ENCODE results near the gene HPD. TPM values are rescaled to one million over a fixed set of nuclear protein-coding genes. Genes with fewer than 3 reads are reported as not detected.
A peak's percentile ranks its signal among the peaks of the same experiment; 100 is the strongest.

HPD gene
- total RNA-seq, 1 donor from 2014 or later, result 2.5 TPM

GRCh38 chr12:121811434-121812319, 47.0 kb downstream of the HPD start:
- intact Hi-C loops (cut with DNase I), result no loop called here
- DNase-seq (peak; percentile 83), ATAC-seq (peak; percentile 94 to 95)
- Histone ChIP-seq H3K9me3 (no peaks in the 10 kb centered on the region), H3K27ac (peak overlapping the region; percentile 65), H3K36me3 (peaks cover 69% of the 10 kb centered on the region), H3K4me3 (peak overlapping the region; percentile 74), H3K27me3 (ENCODE audit: low read depth) (no peaks in the 10 kb centered on the region), H3K4me1 (peaks cover 47% of the 10 kb centered on the region)
- TF ChIP-seq CTCF (IDR thresholded peaks at IDR 0.05), result peak; percentile 99

GRCh38 chr12:121810833-121811433, 47.7 kb downstream of the HPD start:
- ATAC-seq (no peak), DNase-seq (no peak)
- Histone ChIP-seq H3K4me3 (peak overlapping the region; percentile 74), H3K4me1 (peaks cover 55% of the 10 kb centered on the region), H3K36me3 (peaks cover 63% of the 10 kb centered on the region), H3K27ac (peak overlapping the region; percentile 65), H3K9me3 (no peaks in the 10 kb centered on the region), H3K27me3 (ENCODE audit: low read depth) (no peaks in the 10 kb centered on the region)
- TF ChIP-seq CTCF (IDR thresholded peaks at IDR 0.05), result no peak
- intact Hi-C loops (cut with DNase I), result no loop called here

- Histone ChIP-seq H3K36me3 (peaks cover 57% of the 10 kb centered on the region), H3K27ac (no peak overlapping the region), H3K4me3 (no peak overlapping the region), H3K9me3 (no peaks in the 10 kb centered on the region), H3K4me1 (peaks cover 61% of the 10 kb centered on the region), H3K27me3 (ENCODE audit: low read depth) (no peaks in the 10 kb centered on the region)
- ATAC-seq, result no peak
- DNase-seq, result no peak
- no peak for TF ChIP-seq CTCF (IDR thresholded peaks at IDR 0.05)
- intact Hi-C loops (cut with DNase I), result no loop called here
Measured at GRCh38 chr12:121810234-121810817, 48.3 kb downstream of the HPD start.

GRCh38 chr12:121809712-121810116, 48.9 kb downstream of the HPD start:
- intact Hi-C loops (cut with DNase I), result no loop called here
- Histone ChIP-seq H3K27ac (no peak overlapping the region), H3K9me3 (no peaks in the 10 kb centered on the region), H3K27me3 (ENCODE audit: low read depth) (no peaks in the 10 kb centered on the region), H3K36me3 (peaks cover 51% of the 10 kb centered on the region), H3K4me1 (peaks cover 66% of the 10 kb centered on the region), H3K4me3 (no peak overlapping the region)
- ATAC-seq, result no peak
- DNase-seq, result peak; percentile 49
- no peak for TF ChIP-seq CTCF (IDR thresholded peaks at IDR 0.05)

- no peak overlapping the region for H3K4me3 ChIP-seq
- peaks cover 62% of the 10 kb centered on the region for H3K4me1 ChIP-seq
- DNase-seq (no peak), ATAC-seq (no peak)
- intact Hi-C loops (cut with DNase I), result no loop called here
- H3K27ac ChIP-seq, result no peak overlapping the region
- no peak for TF ChIP-seq CTCF (IDR thresholded peaks at IDR 0.05)
- H3K36me3 ChIP-seq, result peaks cover 43% of the 10 kb centered on the region
- no peaks in the 10 kb centered on the region for H3K27me3 ChIP-seq (ENCODE audit: low read depth)
- no peaks in the 10 kb centered on the region for H3K9me3 ChIP-seq
Measured at GRCh38 chr12:121808623-121809022, 50.0 kb downstream of the HPD start.
